ENCODE results near the gene SRSF2.

DNA sequence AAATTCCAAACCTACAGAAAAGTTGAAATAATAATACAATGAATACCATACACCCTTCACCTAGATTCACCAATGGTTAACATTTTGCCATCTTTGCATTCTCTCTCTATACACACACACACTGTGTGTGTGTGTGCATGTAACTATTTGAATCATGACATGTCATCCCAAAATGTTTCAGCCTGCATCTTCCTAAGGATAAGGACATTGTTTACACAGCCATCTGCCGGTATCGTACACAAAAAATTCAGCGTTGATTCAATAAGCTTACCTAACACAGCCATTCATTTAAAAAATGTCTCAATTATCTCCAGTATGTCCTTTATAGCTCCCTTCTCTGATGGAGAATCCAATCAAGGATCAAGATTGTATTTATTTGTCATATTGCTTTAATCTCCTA is 30.3 kb downstream of the SRSF2 start:
- TF ChIP-seq SUZ12 (IDR thresholded peaks at IDR 0.05; ENCODE audit: extremely low read depth, insufficient read depth, insufficient read length) (no peak), YY1 (IDR thresholded peaks at IDR 0.05; ENCODE audit: insufficient read depth, insufficient read length) (no peak), ZNF274 (IDR thresholded peaks at IDR 0.05; ENCODE audit: low read depth, low read length) (no peak)
